GM19372 (cell line): ENCODE measurements around the gene GLUD2.

Source experiments
- ATAC-seq: cut with Tn5 transposase; IDR thresholded peaks from one replicate; pipeline ENCODE4 v1.9.1; 2021; ENCODE audit warnings: mild to moderate bottlenecking, low read depth, moderate library complexity; ENCODE audit not compliant: unreplicated experiment

GLUD2 gene

DNA sequence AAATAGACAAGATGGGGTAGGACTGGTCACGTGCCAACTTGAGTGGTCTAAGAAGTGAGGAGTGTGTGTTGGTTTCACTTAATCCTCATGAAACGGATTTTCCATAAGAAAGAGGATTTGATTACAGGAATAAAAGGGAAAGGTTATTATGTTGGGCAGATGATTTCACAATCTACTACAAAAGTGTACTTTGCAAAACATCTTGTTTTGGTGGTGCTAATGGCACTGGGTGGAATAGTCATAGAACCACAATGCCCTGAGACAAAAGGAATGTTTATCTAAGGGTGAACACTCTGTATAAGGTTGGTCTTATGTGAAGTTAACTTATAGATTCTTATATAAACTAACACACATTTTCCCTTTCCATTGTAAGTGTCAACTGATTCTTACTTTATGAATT is 45.6 kb downstream of the GLUD2 start:
- ATAC-seq = no peak
